Gastroesophageal sphincter (tissue), 3 donors: ENCODE data around the gene IGLL5.

Source experiments
- CTCF ChIP-seq, 4 experiments: fragments of 200-600 bp in 2 of 4; fragments of 450-650 bp in 2 of 4; sonication (generic) in 1 of 4; IDR thresholded peaks; one replicate each; pipeline ENCODE4 v1.5.1; 2017 to 2019; ENCODE audit warnings: antibody characterized with exemption in 4 of 4, mild to moderate bottlenecking in 2 of 4, moderate library complexity in 2 of 4
- POLR2A ChIP-seq, 2 donors: fragments of 450-650 bp; IDR thresholded peaks; one replicate each; pipeline ENCODE4 v1.6.1; 2017; ENCODE audit warnings: antibody characterized with exemption in 2 of 2, mild to moderate bottlenecking in 2 of 2, moderate library complexity in 1 of 2

- TF ChIP-seq CTCF (IDR thresholded peaks at IDR 0.05) (no peak), POLR2A (IDR thresholded peaks at IDR 0.05) (no peak)
These were observed 35.8 kb downstream of the IGLL5 start for GRCh38 chr22:22923379-22923778.
